ENCODE results near the gene DNAJC3.

DNA sequence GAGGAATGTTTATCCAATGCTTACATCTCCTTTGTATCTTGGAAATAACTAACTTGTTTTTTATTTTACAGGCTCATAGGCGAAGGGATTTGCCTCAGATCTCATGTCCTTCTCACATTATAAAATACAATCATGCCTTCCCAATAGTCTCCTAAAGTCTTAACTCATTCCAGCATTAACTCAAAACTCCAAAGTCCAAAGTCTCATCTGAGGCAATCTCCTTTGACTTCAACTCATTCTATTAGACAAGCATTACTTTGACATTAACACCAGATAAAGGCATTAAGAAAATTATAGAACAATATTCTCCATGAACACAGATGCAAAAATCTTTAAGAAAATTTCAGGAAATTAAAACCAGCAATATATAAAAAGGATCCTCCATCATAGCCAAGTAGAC is 137.6 kb downstream of the DNAJC3 start:
- TF ChIP-seq, protein P1, sequence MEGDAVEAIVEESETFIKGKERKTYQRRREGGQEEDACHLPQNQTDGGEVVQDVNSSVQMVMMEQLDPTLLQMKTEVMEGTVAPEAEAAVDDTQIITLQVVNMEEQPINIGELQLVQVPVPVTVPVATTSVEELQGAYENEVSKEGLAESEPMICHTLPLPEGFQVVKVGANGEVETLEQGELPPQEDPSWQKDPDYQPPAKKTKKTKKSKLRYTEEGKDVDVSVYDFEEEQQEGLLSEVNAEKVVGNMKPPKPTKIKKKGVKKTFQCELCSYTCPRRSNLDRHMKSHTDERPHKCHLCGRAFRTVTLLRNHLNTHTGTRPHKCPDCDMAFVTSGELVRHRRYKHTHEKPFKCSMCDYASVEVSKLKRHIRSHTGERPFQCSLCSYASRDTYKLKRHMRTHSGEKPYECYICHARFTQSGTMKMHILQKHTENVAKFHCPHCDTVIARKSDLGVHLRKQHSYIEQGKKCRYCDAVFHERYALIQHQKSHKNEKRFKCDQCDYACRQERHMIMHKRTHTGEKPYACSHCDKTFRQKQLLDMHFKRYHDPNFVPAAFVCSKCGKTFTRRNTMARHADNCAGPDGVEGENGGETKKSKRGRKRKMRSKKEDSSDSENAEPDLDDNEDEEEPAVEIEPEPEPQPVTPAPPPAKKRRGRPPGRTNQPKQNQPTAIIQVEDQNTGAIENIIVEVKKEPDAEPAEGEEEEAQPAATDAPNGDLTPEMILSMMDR (IDR thresholded peaks at IDR 0.05; ENCODE audit: low read depth, low read length, missing input control) = no peak
- TF ChIP-seq ZBTB33 (IDR thresholded peaks at IDR 0.05) (no peak), FOXA1 (IDR thresholded peaks at IDR 0.05) (no peak)
- TF ChIP-seq, protein P2, sequence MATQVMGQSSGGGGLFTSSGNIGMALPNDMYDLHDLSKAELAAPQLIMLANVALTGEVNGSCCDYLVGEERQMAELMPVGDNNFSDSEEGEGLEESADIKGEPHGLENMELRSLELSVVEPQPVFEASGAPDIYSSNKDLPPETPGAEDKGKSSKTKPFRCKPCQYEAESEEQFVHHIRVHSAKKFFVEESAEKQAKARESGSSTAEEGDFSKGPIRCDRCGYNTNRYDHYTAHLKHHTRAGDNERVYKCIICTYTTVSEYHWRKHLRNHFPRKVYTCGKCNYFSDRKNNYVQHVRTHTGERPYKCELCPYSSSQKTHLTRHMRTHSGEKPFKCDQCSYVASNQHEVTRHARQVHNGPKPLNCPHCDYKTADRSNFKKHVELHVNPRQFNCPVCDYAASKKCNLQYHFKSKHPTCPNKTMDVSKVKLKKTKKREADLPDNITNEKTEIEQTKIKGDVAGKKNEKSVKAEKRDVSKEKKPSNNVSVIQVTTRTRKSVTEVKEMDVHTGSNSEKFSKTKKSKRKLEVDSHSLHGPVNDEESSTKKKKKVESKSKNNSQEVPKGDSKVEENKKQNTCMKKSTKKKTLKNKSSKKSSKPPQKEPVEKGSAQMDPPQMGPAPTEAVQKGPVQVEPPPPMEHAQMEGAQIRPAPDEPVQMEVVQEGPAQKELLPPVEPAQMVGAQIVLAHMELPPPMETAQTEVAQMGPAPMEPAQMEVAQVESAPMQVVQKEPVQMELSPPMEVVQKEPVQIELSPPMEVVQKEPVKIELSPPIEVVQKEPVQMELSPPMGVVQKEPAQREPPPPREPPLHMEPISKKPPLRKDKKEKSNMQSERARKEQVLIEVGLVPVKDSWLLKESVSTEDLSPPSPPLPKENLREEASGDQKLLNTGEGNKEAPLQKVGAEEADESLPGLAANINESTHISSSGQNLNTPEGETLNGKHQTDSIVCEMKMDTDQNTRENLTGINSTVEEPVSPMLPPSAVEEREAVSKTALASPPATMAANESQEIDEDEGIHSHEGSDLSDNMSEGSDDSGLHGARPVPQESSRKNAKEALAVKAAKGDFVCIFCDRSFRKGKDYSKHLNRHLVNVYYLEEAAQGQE (IDR thresholded peaks at IDR 0.05) = no peak

All from liver (tissue), 2 donors.